Measurements from ENCODE around the gene LAX1. TPM values are rescaled to one million over a fixed set of nuclear protein-coding genes. Genes with fewer than 3 reads are reported as not detected.
A peak's percentile ranks its signal among the peaks of the same experiment; 100 is the strongest.

The LAX1 gene
- total RNA-seq, 6 experiments from 2014 or later = not detected

DNA sequence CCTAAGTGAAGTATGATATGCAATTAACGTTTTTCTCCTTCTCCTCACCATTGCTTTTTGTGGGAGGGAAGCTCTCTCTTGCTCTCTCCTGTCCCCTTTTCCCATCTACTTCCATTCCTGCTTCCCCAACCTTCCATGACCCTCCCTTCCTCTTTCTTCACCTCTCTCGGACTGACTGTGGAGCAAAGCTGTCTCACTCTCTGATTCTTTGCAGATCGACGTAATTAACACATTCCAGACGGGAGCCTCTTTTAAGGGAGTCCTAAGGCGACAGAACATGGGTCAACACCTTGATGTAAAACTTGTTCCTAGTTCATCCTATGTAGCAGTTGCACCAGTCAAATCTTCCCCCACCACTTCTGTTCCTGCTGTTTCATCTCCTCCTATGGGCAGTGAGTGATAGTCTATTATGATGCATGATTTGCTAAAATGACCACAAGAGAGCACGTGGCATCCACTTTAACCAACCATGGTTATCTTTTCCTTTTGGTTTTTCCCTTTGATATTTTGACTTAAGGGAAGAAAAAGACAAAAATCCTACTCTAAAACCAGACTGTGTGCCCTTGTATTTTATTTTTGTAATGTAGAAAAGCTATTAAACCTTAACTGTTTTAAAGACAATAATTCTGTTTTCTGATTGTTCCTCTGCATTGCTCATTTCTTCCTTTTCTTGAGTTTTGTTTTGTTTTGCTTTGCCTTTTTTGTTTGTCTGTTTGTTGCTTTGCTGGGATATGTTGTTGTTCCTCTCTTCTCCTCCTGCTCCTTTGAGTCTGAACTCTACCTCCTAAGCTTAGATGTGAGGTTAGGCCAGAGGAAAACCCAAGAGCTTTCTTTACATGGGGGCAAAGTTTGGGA lies 31.7 kb upstream of the LAX1 start:
- Mint-ChIP-seq H3K4me3 (no peak overlapping the region; the same call in 1 of the 2 replicates), H3K4me1 (ENCODE audit: low read depth) (no peaks in the 10 kb centered on the region), H3K36me3 (ENCODE audit: low read depth) (peaks cover 57% of the 10 kb centered on the region), H3K27me3 (ENCODE audit: insufficient read depth) (peaks cover 18% of the 10 kb centered on the region), H3K9me3 (no peaks in the 10 kb centered on the region), H3K27ac (peak overlapping the region; percentile 20; the same call in 1 of the 2 replicates)
- TF ChIP-seq, protein P1, sequence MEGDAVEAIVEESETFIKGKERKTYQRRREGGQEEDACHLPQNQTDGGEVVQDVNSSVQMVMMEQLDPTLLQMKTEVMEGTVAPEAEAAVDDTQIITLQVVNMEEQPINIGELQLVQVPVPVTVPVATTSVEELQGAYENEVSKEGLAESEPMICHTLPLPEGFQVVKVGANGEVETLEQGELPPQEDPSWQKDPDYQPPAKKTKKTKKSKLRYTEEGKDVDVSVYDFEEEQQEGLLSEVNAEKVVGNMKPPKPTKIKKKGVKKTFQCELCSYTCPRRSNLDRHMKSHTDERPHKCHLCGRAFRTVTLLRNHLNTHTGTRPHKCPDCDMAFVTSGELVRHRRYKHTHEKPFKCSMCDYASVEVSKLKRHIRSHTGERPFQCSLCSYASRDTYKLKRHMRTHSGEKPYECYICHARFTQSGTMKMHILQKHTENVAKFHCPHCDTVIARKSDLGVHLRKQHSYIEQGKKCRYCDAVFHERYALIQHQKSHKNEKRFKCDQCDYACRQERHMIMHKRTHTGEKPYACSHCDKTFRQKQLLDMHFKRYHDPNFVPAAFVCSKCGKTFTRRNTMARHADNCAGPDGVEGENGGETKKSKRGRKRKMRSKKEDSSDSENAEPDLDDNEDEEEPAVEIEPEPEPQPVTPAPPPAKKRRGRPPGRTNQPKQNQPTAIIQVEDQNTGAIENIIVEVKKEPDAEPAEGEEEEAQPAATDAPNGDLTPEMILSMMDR (IDR thresholded peaks at IDR 0.05) = no peak
- DNase-seq = no peak

DNA sequence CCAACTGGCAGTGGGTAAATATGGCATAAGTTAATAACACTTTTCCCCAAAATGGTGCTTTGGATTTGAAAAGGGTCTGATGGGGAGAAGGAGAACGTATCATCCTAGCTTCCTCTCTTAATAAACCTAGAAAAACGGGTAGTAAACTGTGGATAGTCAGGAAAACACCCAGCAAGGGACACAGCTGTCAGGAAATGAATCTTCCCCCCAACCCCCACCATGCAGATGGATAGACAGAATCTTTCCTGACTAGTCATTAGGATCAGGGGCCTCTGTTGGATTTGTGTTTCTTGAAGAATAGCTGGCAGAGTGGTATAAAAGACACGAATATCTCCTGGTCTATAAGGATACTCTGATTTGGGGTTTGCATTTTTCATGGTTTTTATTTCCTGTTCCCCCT lies 22.5 kb upstream of the LAX1 start:
- 0 out of 2 replicates have a peak overlapping the region, but pooled peaks have one; percentile 22 for H3K27ac Mint-ChIP-seq
- TF ChIP-seq, protein P1 (IDR thresholded peaks at IDR 0.05) = no peak
- H3K4me3 Mint-ChIP-seq = no peak overlapping the region
- peaks cover 64% of the 10 kb centered on the region for H3K36me3 Mint-ChIP-seq (ENCODE audit: low read depth)
- H3K4me1 Mint-ChIP-seq (ENCODE audit: low read depth) = peaks cover 20% of the 10 kb centered on the region; the same call in 1 of the 2 replicates
- peaks cover 19% of the 10 kb centered on the region for H3K27me3 Mint-ChIP-seq (ENCODE audit: insufficient read depth)
- DNase-seq = no peak
- no peaks in the 10 kb centered on the region; the same call in 1 of the 2 replicates for H3K9me3 Mint-ChIP-seq

DNA sequence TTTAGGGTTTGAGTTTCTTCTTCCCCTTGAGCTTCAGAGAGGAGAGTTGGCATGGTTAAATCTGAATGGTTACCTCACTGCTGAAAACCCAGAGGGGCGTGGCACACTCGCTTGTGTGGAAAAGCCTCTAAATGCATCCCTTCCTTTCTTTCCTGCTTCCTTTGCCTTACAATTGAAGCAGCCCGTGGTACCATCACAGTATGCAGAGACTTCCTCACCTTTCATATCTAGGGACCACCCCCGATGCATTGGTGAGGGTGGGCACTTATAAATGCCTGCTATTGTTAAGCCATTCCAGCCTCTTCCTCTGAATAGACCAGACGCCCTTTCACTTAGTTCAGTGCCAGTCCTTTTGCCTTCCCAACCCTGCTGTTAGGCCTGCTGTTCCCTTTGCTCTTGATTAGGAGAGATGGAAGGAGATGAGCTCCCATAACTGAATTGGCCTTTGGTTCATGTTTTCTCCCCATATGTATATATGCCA lies 21.9 kb upstream of the LAX1 start:
- Mint-ChIP-seq H3K27ac (peak overlapping the region; percentile 25; the same call in 1 of the 2 replicates), H3K36me3 (ENCODE audit: low read depth) (peaks cover 61% of the 10 kb centered on the region), H3K4me3 (no peak overlapping the region; the same call in 1 of the 2 replicates), H3K4me1 (ENCODE audit: low read depth) (peaks cover 20% of the 10 kb centered on the region; the same call in 1 of the 2 replicates), H3K27me3 (ENCODE audit: insufficient read depth) (peaks cover 17% of the 10 kb centered on the region), H3K9me3 (no peaks in the 10 kb centered on the region; the same call in 1 of the 2 replicates)
- TF ChIP-seq, protein P1 (IDR thresholded peaks at IDR 0.05) = no peak
- no peak for DNase-seq

DNA sequence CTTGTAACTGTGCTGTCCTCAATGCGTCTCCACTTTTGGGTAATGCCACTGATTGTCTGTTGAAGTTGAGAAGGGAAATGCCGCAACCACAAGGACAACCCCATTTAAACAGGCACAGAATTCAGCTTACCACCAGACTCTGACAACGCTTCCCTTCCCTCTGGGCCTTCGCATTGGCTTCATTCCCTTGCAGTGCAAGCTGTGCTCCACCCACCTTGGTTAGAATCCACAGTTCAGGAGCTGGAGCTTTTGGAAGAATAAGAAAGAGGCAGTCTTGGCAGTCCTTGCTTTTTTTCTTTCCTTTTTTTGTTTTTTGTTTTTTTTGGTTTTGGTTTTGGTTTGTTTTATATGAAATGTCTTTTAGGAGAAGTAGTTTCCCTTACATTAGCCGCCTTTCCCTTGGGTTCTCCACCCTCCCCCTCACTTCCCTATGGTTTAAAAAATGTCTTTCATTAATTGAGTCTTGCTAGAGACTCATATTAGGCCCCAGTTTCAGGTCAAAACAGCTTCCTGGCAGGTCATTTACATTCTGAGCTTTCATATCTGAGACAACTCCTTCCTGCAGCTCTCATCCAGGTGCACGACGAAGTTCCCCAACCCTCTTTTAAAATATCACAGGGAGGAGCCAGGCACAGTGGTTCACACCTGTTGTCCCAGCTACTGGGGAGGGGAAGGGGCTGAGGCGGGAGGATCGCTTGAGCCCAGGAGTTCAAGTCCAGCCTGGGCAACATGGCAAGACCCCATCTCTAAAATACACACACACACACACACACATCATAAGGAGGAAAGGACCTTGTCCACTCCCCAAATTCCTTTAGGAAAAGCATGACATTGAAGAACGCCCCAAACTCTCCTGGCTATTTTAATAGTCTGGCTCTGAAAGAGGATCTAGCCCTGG lies 20.7 kb upstream of the LAX1 start:
- Mint-ChIP-seq H3K27ac (peak overlapping the region; percentile 31; the same call in 1 of the 2 replicates), H3K27me3 (ENCODE audit: insufficient read depth) (peaks cover 16% of the 10 kb centered on the region), H3K4me1 (ENCODE audit: low read depth) (peaks cover 20% of the 10 kb centered on the region; the same call in 1 of the 2 replicates), H3K4me3 (no peak overlapping the region; the same call in 1 of the 2 replicates), H3K9me3 (no peaks in the 10 kb centered on the region; the same call in 1 of the 2 replicates), H3K36me3 (ENCODE audit: low read depth) (peaks cover 49% of the 10 kb centered on the region)
- DNase-seq = no peak
- TF ChIP-seq, protein P1 (IDR thresholded peaks at IDR 0.05) = no peak

DNA sequence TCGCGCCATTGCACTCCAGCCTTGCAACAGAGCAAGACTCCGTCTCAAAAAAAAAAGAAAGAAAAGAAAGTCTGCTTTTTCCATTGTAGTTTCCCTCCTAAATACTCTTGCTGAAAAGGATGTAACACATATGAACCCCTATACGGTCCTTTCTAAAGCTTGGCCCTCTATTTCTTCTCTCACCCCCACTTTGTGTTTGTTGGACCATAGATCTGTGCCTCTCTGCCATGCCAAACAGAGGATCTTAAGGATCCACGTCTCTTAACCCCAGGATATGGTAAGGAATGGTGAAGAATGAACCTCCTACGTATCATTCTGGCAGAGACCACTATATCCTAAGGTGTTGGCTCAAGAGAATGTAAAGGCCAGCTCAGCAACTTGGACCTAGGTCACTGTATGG lies 18.7 kb upstream of the LAX1 start:
- H3K4me3 Mint-ChIP-seq = no peak overlapping the region; the same call in 1 of the 2 replicates
- no peak overlapping the region for H3K27ac Mint-ChIP-seq
- no peak for DNase-seq
- H3K9me3 Mint-ChIP-seq = no peaks in the 10 kb centered on the region; the same call in 1 of the 2 replicates
- peaks cover 27% of the 10 kb centered on the region for H3K4me1 Mint-ChIP-seq (ENCODE audit: low read depth)
- H3K27me3 Mint-ChIP-seq (ENCODE audit: insufficient read depth) = peaks cover 14% of the 10 kb centered on the region
- peaks cover 31% of the 10 kb centered on the region for H3K36me3 Mint-ChIP-seq (ENCODE audit: low read depth)
- TF ChIP-seq, protein P1 (IDR thresholded peaks at IDR 0.05) = no peak

Data from HFFc6 (cell line).